NB4 (cell line): Measurements from ENCODE around the gene AFF2.

Source experiments
- CTCF ChIP-seq: IDR thresholded peaks from one replicate; pipeline ENCODE4 v1.5.1; 2012; ENCODE audit warnings: low read depth, low read length
- POLR2A ChIP-seq: IDR thresholded peaks from 2 replicates; pipeline ENCODE4 v1.6.1; 2011; ENCODE audit warnings: mild to moderate bottlenecking; ENCODE audit not compliant: insufficient read length; ENCODE audit errors: extremely low read depth

DNA sequence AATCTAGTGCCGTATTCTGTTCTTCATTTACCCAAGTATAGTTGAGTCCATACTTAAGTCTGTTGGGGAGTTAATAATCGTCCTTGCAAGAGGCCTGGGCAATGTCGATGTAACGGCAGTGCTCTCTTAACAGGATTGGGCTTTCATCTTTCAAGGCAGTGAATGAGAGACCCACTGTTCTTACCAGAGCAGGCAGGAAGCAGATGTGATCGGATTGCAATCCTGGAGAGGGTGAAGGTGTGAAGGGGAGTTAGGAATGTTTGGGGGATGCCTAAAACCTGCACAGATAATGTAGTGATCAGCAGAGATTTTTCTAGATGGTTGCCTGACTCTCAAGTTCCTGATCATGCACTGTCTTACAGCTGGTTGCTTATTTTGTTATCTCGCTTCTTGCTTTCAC lies 308.4 kb downstream of the AFF2 start:
- no peak for TF ChIP-seq CTCF
- TF ChIP-seq POLR2A: no peak
